BLaER1 treated with 17β-estradiol and CSF1 and Interleukin-3, amounts not matched to agents 10 nM and 100 nM (cell line): Measurements from ENCODE around the gene COL25A1.

Experiments
- H3K27ac ChIP-seq, 11 experiments: shearing (Covaris generic); formaldehyde crosslinking; 2 replicates each; pipeline ENCODE4 v1.8.1; 2022
- H3K27me3 ChIP-seq, 11 experiments: shearing (Covaris generic); formaldehyde crosslinking; 2 replicates each; pipeline ENCODE4 v1.8.1; 2022
- H3K36me3 ChIP-seq, 11 experiments: shearing (Covaris generic); formaldehyde crosslinking; 2 replicates each; pipeline ENCODE4 v1.8.1; 2022
- H3K4me1 ChIP-seq, 10 experiments: shearing (Covaris generic); formaldehyde crosslinking; 2 replicates each; pipeline ENCODE4 v1.8.1; 2022
- H3K4me2 ChIP-seq, 11 experiments: shearing (Covaris generic); formaldehyde crosslinking; 2 replicates each; pipeline ENCODE4 v1.8.1; 2022
- H3K4me3 ChIP-seq, 10 experiments: shearing (Covaris generic); formaldehyde crosslinking; 2 replicates each; pipeline ENCODE4 v1.8.1; 2022
- H3K9ac ChIP-seq, 11 experiments: shearing (Covaris generic); formaldehyde crosslinking; 2 replicates each; pipeline ENCODE4 v1.8.1; 2022
- H3K9me3 ChIP-seq, 11 experiments: shearing (Covaris generic); formaldehyde crosslinking; replicated peaks in 1 of 11; 2 replicates each; pipeline ENCODE4 v1.8.1; 2022
- H4K20me1 ChIP-seq, 11 experiments: shearing (Covaris generic); formaldehyde crosslinking; 2 replicates each; pipeline ENCODE4 v1.8.1; 2022
- Cebpa-rat ChIP-seq, 11 experiments: shearing (Covaris generic); IDR thresholded peaks; 2 replicates each; pipeline ENCODE4 v1.8.1; 2022

Gene COL25A1

DNA sequence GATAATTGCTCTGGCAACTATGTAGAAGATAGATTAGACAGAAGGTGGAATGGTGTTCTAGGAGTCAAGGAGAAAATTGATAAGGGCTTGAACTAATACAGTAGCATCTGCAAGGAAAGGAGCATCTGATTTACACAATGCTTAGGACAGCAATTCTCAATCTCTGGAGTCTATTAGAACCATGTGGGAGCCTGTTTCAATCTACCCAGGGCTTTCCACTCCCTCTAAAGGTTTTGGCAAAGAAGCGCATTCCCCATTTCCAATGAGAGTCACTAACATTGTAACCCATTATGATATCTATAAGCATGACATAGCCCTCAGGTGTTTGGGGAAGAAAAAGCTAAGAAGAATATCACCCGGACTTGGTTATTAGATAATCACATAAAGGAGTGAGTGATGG lies 168.2 kb downstream of the COL25A1 start:
- H3K36me3 ChIP-seq, result no peaks in the 10 kb centered on the region
- H4K20me1 ChIP-seq, result no peaks in the 10 kb centered on the region
- no peak overlapping the region for H3K4me2 ChIP-seq
- H3K9me3 ChIP-seq, result no peaks in the 10 kb centered on the region
- no peak for TF ChIP-seq Cebpa-rat (IDR thresholded peaks at IDR 0.05)
- no peaks in the 10 kb centered on the region for H3K27me3 ChIP-seq
- no peak overlapping the region for H3K27ac ChIP-seq
- H3K4me3 ChIP-seq, result no peak overlapping the region
- H3K9ac ChIP-seq, result no peak overlapping the region
- no peaks in the 10 kb centered on the region for H3K4me1 ChIP-seq

DNA sequence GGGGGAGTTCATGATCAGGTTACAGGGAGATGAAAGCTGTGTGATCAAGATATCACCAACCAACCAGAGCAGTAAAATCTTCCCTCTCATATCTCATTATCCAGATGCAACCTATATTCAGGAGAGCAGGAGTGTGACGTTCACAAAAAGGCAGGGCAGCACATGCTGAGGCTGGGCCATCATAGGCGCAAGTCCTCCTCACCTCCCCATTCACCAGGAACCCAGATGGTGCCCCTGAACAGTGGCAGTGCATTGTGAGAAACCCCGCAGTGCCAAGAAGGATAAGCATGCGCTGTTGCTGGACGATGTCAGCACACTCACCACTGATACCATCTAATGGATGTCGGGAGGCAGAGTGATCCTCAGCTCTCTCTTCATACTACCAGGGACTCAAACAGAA lies 170.9 kb downstream of the COL25A1 start:
- no peak for TF ChIP-seq Cebpa-rat (IDR thresholded peaks at IDR 0.05)
- Histone ChIP-seq H3K4me3 (no peak overlapping the region), H3K9ac (no peak overlapping the region), H3K27ac (no peak overlapping the region), H3K9me3 (no peaks in the 10 kb centered on the region), H3K4me2 (no peak overlapping the region), H3K4me1 (no peaks in the 10 kb centered on the region), H4K20me1 (no peaks in the 10 kb centered on the region), H3K36me3 (no peaks in the 10 kb centered on the region), H3K27me3 (no peaks in the 10 kb centered on the region)

DNA sequence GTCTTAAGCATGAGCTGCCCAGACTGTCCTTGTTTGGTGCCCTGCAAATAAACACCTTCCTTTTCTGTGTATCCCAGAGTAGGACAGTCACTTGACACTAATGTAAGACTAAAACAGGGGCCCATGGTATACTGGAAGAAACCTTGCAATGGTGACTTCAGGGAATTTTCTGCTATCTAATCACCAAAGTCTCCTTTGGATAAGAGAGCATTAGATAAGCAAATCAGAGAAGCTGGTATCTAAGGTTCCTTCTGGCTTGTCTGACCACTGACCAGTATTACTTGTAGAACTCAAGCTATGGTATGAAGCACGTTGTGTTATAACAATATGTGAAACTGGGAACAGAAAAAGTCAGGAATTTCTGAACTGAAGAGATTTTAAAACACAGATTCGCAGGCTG lies 173.9 kb downstream of the COL25A1 start:
- Histone ChIP-seq H3K4me2 (no peak overlapping the region), H3K9me3 (no peaks in the 10 kb centered on the region), H3K4me1 (peaks cover 0 to 7% (median 4%) of the 10 kb centered on the region in 10 experiments; a peak in 8 of 20 replicates), H3K9ac (no peak overlapping the region), H3K36me3 (no peaks in the 10 kb centered on the region), H3K27ac (no peak overlapping the region), H3K4me3 (no peak overlapping the region), H4K20me1 (no peaks in the 10 kb centered on the region), H3K27me3 (no peaks in the 10 kb centered on the region)
- TF ChIP-seq Cebpa-rat (IDR thresholded peaks at IDR 0.05), result no peak

DNA sequence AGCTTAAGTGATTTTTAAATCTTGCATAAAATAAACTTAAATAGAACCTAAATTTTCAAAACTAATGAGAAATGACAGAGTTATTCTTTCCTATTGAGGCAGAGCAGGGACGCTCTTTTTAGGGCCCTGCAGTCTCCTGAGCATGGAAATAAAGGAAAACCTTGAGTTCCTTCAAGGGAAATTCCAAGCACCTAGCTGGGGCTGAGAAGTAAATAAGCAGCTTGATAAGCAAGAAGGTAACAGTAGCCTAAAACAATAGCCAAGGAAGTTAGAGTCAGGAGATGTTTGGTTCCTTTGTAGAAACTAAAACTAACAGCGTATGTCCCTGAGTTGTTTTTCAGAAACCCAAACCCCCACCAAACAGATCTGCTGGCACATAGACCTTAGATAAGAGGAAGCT lies 174.6 kb downstream of the COL25A1 start:
- H3K9ac ChIP-seq, result no peak overlapping the region
- H4K20me1 ChIP-seq, result no peaks in the 10 kb centered on the region
- no peaks in the 10 kb centered on the region for H3K27me3 ChIP-seq
- H3K4me2 ChIP-seq, result no peak overlapping the region
- no peaks in the 10 kb centered on the region for H3K36me3 ChIP-seq
- no peak for TF ChIP-seq Cebpa-rat (IDR thresholded peaks at IDR 0.05)
- no peak overlapping the region for H3K4me3 ChIP-seq
- H3K4me1 ChIP-seq, result peaks cover 0 to 7% (median 4%) of the 10 kb centered on the region in 10 experiments; a peak in 8 of 20 replicates
- H3K27ac ChIP-seq, result no peak overlapping the region
- no peaks in the 10 kb centered on the region for H3K9me3 ChIP-seq

DNA sequence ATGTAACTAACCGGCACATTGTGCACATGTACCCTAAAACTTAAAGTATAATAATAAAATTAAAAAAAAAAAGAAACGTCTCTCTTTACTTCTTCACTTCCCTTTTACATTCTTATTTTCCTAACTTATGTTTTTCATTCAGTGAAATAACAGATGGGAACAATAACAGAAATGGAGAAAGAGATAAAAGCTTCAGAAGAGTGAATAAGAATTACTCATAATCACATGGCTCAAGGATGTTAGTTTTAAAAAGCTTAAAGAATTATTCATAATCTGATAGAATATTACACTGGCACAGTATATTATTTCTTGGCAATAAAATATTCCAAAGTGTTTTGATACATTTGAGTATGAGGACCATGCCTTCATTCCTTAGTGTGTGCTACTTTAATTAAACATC lies 175.6 kb downstream of the COL25A1 start:
- no peaks in the 10 kb centered on the region for H3K27me3 ChIP-seq
- H3K4me1 ChIP-seq, result peaks cover 0 to 7% (median 4%) of the 10 kb centered on the region in 10 experiments; a peak in 8 of 20 replicates
- H4K20me1 ChIP-seq, result no peaks in the 10 kb centered on the region
- no peaks in the 10 kb centered on the region for H3K9me3 ChIP-seq
- no peak overlapping the region for H3K4me2 ChIP-seq
- no peak overlapping the region for H3K27ac ChIP-seq
- no peaks in the 10 kb centered on the region for H3K36me3 ChIP-seq
- no peak overlapping the region for H3K4me3 ChIP-seq
- no peak overlapping the region for H3K9ac ChIP-seq
- TF ChIP-seq Cebpa-rat (IDR thresholded peaks at IDR 0.05), result no peak

DNA sequence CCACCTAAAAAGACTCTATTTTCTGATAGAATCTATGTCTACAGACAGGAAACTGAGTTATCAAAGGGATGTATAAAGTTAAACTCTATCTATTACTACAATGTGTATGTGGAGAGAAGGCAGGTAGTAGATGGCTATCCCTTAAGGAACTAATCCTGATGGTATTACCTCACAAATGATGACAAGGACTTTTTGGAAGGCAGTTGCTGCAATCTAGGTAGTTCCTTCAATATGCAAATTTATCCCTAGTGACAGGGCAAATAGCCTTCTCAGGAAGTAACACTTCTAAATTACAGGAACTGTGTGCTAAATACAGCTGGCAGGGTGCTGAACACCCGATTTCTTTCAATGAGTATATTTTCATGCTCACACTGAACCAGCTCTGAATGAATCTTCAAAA lies 177.4 kb downstream of the COL25A1 start:
- TF ChIP-seq Cebpa-rat (IDR thresholded peaks at IDR 0.05), result no peak

DNA sequence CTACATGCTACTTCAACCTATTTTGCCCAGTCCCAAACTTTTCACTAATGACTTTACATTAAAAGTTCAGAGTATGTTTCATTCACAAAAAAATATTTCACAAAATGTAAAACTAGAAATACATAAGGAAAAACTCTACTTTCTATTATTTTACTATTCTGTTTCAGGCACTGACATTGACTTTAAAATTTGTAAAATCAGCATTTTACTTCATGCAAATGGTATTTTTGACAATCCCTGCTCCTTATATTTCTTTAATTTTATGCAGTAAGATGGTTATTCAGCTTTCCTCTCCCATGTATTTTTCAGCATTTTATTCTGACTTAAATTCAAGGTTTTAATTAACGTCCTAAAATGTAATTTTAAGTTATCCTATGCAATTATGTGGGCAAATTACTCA lies 178.5 kb downstream of the COL25A1 start:
- Histone ChIP-seq H3K4me3 (no peak overlapping the region), H3K4me1 (peaks cover 0 to 7% (median 4%) of the 10 kb centered on the region in 10 experiments; a peak in 8 of 20 replicates), H3K27ac (no peak overlapping the region), H4K20me1 (no peaks in the 10 kb centered on the region), H3K9ac (no peak overlapping the region), H3K27me3 (no peaks in the 10 kb centered on the region), H3K36me3 (no peaks in the 10 kb centered on the region), H3K9me3 (no peaks in the 10 kb centered on the region), H3K4me2 (no peak overlapping the region)
- TF ChIP-seq Cebpa-rat (IDR thresholded peaks at IDR 0.05), result no peak

More for the DNA sequence above, 177.4 kb downstream of the COL25A1 start:
- Histone ChIP-seq H3K27me3 (no peaks in the 10 kb centered on the region), H3K9ac (no peak overlapping the region), H4K20me1 (no peaks in the 10 kb centered on the region), H3K36me3 (no peaks in the 10 kb centered on the region), H3K27ac (no peak overlapping the region), H3K4me3 (no peak overlapping the region), H3K4me1 (peaks cover 0 to 7% (median 4%) of the 10 kb centered on the region in 10 experiments; a peak in 8 of 20 replicates), H3K9me3 (no peaks in the 10 kb centered on the region), H3K4me2 (peak overlapping the region in 9 of 11 experiments; percentile 8 to 43 (median 21); a peak in 10 of 22 replicates)

DNA sequence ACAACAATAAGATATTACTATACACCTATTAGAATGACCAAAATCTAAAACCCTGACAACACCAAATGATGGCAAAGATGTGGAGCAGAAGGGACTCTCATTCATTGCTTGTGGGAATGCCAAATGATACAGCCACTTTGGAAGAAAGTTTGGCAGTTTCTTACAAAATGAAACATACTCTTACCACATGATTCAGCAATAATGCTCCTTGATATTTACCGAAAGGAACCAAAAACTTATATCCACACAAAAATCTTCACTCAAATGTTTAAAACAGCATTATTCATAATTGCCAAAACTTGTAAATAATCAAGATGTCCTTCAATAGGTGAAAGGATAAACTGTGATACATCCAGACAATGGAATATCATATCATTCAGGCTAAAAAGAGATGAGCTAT lies 180.9 kb downstream of the COL25A1 start:
- Histone ChIP-seq H3K4me3 (no peak overlapping the region), H4K20me1 (no peaks in the 10 kb centered on the region)

DNA sequence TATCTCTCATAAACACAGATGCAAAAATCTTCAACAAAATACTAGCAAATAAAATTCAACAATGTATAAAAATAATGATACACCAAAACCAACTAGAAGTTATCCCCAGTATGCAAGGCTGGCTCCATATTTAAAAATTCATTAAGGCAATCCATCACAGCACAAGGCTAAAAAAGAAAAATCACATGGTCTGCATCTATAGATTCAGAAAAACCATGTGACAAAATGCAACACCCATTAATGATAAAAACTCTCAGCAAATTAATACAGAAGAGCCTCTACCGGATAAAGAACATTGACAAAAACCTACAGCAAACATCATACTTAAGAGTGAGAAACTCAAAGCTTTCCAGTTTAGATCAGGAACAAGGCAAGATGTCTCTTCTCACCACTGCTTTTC lies 182.6 kb downstream of the COL25A1 start:
- Histone ChIP-seq H3K4me2 (no peak overlapping the region), H3K27ac (no peak overlapping the region), H3K4me3 (no peak overlapping the region), H3K9me3 (no peaks in the 10 kb centered on the region), H3K4me1 (peaks cover 0 to under 1% (median 0%) of the 10 kb centered on the region in 10 experiments; a peak in 1 of 20 replicates), H4K20me1 (no peaks in the 10 kb centered on the region), H3K27me3 (no peaks in the 10 kb centered on the region), H3K9ac (no peak overlapping the region), H3K36me3 (no peaks in the 10 kb centered on the region)
- no peak for TF ChIP-seq Cebpa-rat (IDR thresholded peaks at IDR 0.05)

More for the DNA sequence above, 180.9 kb downstream of the COL25A1 start:
- Histone ChIP-seq H3K4me2 (no peak overlapping the region), H3K27ac (no peak overlapping the region), H3K4me1 (peaks cover 0 to 7% (median 4%) of the 10 kb centered on the region in 10 experiments; a peak in 8 of 20 replicates), H3K9ac (no peak overlapping the region), H3K9me3 (no peaks in the 10 kb centered on the region), H3K36me3 (no peaks in the 10 kb centered on the region), H3K27me3 (no peaks in the 10 kb centered on the region)
- TF ChIP-seq Cebpa-rat (IDR thresholded peaks at IDR 0.05), result no peak

DNA sequence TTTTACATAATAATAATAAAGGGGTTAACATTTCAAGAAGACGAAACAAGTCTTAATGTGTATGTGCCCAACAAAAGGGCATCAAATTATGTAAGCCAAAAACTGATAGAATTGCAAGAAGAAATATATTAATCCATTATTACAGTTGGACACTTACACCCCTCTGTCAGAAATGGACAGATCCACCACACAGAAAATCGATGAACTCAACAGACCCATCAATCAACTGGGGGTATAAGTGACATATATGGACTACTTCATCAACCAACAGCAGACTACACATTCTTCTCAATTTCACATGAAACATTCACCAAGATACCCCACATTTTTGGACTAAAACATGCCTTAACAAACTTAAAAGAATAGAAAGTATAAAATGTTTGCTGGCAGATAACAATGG lies 183.8 kb downstream of the COL25A1 start:
- Histone ChIP-seq H3K9ac (no peak overlapping the region), H3K27ac (no peak overlapping the region), H3K27me3 (no peaks in the 10 kb centered on the region), H4K20me1 (no peaks in the 10 kb centered on the region), H3K4me3 (no peak overlapping the region), H3K9me3 (no peaks in the 10 kb centered on the region), H3K4me2 (no peak overlapping the region), H3K36me3 (no peaks in the 10 kb centered on the region), H3K4me1 (no peaks in the 10 kb centered on the region)
- no peak for TF ChIP-seq Cebpa-rat (IDR thresholded peaks at IDR 0.05)
